GM18519 (cell line): ENCODE measurements around the gene GADD45G.
A peak's percentile ranks its signal among the peaks of the same experiment; 100 is the strongest.

Experiments
- ATAC-seq: cut with Tn5 transposase; IDR thresholded peaks from one replicate; pipeline ENCODE4 v1.9.1; 2021; ENCODE audit warnings: mild to moderate bottlenecking, moderate library complexity; ENCODE audit not compliant: unreplicated experiment, low FRiP score

Gene GADD45G, protein sequence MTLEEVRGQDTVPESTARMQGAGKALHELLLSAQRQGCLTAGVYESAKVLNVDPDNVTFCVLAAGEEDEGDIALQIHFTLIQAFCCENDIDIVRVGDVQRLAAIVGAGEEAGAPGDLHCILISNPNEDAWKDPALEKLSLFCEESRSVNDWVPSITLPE

GRCh38 chr9:89604729-89605464 is at the start of gene GADD45G:
GADD45G (plus strand) TSS chr9:89605012; CDS start chr9:89605122, 110 bp downstream.
- peak; percentile 69 for ATAC-seq

- no peak for ATAC-seq
Observed at GRCh38 chr9:89555036-89555415, 49.8 kb upstream of the GADD45G start.

- ATAC-seq: no peak
Observed at GRCh38 chr9:89555451-89556375, 49.1 kb upstream of the GADD45G start.

DNA sequence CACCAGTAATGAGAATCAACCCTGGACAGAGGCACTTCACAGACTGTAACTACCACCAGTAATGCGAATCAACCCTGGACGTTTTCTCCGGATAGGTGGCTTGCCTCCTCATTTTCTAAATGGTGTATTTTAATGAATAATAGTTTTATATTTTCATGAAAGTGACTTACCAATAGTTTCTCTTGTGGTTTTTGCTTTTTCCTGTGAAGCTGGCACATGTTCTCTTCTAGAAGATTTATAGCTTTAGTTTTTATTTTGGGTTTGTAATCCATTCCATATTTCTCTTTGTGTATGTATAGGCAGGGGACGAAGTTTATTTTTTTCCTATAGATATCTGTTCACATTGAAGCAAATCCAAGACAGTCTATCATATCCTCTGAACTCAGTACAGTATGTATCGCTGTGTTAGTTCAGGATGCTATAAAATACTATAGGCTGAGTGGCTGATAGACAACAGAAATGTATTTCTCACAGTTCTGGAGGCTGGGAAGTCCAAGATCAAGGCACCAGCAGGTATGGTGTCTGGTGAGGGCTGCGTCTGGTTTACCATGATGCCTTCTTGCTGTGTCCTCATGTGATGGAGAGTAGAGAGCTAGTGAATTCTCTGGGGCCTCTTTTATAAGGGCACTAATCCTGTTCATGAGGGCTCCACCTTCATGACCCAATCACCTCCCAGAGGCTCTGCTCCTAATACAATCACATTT is 46.5 kb upstream of the GADD45G start:
- no peak for ATAC-seq

DNA sequence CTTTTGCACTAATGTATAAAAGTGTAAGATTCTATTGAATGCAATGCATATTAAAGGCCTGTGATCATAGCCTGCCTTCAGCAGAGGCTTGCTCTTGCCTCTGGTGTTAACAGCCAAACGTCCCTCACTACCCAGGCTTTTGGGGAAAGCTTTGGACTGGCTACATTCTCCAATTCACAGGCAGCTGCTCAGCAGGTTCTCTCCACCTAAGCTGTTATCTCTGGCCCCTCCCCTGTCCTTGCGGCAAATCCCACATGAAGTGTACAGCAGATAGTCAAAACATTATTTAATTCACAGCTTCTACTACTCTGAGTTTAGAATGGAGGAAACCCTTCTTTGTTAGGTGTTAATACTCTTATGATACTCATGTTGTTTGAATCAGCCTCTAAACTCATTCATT is 45.9 kb upstream of the GADD45G start:
- ATAC-seq: no peak

- ATAC-seq: no peak
Observed at GRCh38 chr9:89562186-89562814, 42.5 kb upstream of the GADD45G start.

GRCh38 chr9:89563571-89564345 is 41.1 kb upstream of the GADD45G start:
- no peak for ATAC-seq

DNA sequence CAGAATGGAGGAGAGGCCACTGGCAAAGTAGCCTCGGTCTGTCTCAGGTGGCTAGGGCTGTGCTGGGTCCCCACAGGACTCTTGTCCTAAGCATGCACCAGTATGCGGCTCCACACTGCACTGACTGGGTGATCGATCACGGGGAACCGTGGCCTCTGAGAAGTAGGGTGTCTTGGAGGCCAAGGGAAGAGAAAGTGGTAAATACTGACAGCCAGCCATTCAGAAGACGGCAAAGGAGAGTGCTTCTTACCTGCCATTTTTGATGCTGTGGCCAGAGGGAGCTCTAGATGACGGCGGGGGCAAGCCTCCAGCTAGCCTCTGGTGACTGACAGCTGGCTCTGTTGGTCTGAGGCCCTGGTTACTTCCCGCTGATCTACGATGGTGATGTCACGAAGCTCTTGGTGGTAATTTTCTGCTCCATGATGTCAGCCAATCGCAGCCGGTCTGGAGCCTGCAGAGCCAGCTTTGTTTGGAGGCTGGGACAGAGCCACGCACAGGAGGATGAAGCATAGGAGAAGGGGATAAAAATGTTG is 40.4 kb upstream of the GADD45G start:
- ATAC-seq: peak; percentile 79

- no peak for ATAC-seq
Observed at GRCh38 chr9:89567649-89568048, 37.2 kb upstream of the GADD45G start.

GRCh38 chr9:89574309-89574708 is 30.5 kb upstream of the GADD45G start:
- no peak for ATAC-seq

- no peak for ATAC-seq
Observed at GRCh38 chr9:89576404-89576839, 28.4 kb upstream of the GADD45G start.

- no peak for ATAC-seq
Observed at GRCh38 chr9:89577363-89577762, 27.4 kb upstream of the GADD45G start.

- no peak for ATAC-seq
Observed at GRCh38 chr9:89579741-89580385, 24.9 kb upstream of the GADD45G start.

DNA sequence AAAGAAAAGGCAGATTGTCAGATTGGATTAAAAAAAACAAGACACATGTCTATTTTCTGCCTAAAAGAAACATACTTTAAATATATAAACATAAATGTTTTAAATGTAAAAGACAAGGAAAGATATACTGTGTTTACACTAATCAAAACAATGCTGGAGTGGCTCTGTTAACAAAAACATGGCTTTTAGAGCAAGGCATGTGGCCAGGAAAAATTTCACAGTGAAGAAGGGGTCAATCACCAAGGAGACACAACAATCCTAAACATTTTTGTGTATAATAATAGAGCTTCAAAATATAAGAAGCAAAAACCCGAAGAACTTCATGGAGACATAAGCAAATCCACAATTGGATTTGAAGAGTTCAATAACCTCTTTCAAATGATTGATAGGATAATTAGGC is 18.5 kb upstream of the GADD45G start:
- ATAC-seq: no peak

DNA sequence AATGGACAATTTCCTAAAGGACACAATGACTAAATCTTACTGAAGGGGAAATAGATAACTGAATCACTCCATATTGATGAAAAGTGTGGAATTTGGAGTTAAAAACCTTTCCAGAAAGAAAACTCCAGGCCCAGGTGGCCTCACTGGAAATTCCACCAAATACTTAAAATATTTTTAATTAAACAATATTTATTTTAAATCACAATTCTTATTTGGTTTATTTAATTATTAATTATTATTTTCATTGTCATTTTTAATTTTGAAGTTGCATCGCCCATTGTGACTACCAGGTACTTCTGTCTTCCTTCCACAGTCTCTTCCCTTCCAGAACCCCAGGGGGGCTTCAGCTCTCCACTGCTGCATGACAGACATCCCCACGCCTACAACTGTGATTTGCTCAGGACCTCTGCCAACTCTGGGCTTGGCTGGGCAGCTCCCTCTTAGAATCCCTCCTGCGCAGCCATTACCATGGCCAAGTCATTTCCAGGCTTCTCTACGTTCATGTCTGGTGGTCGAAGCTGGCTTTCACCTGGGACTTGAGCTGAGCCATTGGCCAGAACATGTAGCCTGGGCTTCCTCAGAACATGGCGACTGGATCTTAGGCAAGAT is 16.4 kb upstream of the GADD45G start:
- ATAC-seq: no peak

DNA sequence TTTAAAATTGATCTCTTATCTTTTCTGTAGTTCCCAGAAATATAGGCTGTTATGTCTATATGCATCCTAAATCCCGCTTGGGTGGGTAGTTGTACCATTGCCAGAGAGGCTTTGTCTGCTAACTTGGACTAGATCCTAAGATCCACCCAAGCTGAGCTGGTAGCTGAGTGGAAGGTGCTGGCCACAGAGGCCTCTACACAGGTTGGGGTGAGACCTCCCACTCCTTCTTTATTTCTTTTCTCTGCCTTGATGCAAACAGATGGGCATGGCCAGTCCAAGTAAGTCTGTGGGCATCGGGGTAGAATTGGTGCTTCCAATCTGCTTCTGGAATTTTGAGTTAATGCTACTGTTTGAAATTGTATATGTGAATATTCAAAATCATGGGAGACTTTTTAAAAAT is 14.4 kb upstream of the GADD45G start:
- no peak for ATAC-seq

DNA sequence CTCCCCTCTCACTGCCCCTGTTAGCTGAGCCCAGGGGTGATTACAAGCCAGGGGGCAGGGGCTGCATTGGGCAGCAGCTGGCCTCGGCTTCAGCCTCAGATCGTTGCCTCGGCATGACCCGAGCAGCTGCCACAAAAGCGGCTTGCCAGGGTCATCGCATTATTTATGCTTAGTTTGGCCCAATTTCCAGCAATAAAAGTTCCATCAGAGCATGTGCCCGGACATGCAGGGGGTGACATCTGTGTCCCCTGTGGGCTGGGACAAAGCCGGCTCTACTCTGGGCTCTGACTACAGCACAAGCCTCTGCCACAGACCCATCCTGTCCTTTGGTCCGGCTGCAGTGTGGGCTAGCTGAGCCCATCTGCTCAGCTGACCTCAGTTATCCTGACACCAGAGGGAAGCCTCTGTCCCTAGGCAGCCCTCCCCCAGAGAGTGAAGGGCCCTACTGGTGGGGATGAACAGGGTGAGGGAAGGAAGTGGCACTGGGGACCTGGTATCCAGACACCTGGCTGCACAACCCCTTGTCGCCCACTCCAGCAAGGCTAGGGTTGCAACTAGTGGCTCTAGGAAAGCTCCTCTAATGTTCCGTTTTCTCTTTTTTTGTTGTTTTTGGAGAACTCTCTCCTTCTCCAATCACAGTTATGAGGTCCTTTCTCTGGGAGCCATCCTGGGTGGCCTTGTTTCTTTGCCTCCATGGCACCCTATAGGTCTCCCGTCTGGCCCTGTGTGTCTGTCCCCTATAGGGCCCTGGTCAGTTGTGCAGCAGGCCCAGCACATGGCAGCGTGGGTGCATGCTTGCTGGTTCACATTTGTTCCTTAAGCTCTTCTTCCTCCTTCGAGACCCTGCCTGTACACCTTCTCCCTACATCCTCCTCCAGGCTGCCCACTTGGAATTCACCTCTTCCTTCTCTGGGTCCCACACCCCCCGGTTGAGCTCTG is 13.3 kb upstream of the GADD45G start:
- ATAC-seq: no peak
